ENCODE data around the gene XRCC4.

GRCh38 chr5:83230511-83230910 is 153.2 kb downstream of the XRCC4 start:
- TF ChIP-seq EZH2 (IDR thresholded peaks at IDR 0.05; ENCODE audit: low read length, unreplicated experiment) (no peak), EZH2phosphoT487 (IDR thresholded peaks at IDR 0.05; ENCODE audit: borderline replicate concordance, low read length) (no peak), CTCF (conservative IDR thresholded peaks at IDR 0.05; ENCODE audit: low read depth, low read length) (no peak)
